Erythroblast (primary cell): ENCODE data around the gene SKIC8.

ENCODE experiments used
- GATA1 ChIP-seq: IDR thresholded peaks from 2 replicates; pipeline ENCODE4 v1.6.1; 2011; ENCODE audit warnings: low read depth, mild to moderate bottlenecking, control low read depth, low read length, moderate library complexity
- POLR2A ChIP-seq: IDR thresholded peaks from 2 replicates; pipeline ENCODE4 v1.6.1; 2011; ENCODE audit warnings: mild to moderate bottlenecking, low read length

GRCh38 chr15:78314181-78314581, 14.8 kb upstream of the SKIC8 start:
- no peak for TF ChIP-seq POLR2A
- no peak for TF ChIP-seq GATA1
